Stimulated activated CD4-positive, alpha-beta T cell treated with anti-CD3 and anti-CD28 coated beads, TNF-alpha, amount 100 ng/mL, for 4 hours (primary cell): Measurements from ENCODE around the gene PLXDC1.

ENCODE experiments used
- DNase-seq, 3 experiments: peaks; one replicate each; pipeline ENCODE4 v3.0.0-alpha.2; 2020; ENCODE audit warnings: low read depth in 3 of 3

Gene PLXDC1

DNA sequence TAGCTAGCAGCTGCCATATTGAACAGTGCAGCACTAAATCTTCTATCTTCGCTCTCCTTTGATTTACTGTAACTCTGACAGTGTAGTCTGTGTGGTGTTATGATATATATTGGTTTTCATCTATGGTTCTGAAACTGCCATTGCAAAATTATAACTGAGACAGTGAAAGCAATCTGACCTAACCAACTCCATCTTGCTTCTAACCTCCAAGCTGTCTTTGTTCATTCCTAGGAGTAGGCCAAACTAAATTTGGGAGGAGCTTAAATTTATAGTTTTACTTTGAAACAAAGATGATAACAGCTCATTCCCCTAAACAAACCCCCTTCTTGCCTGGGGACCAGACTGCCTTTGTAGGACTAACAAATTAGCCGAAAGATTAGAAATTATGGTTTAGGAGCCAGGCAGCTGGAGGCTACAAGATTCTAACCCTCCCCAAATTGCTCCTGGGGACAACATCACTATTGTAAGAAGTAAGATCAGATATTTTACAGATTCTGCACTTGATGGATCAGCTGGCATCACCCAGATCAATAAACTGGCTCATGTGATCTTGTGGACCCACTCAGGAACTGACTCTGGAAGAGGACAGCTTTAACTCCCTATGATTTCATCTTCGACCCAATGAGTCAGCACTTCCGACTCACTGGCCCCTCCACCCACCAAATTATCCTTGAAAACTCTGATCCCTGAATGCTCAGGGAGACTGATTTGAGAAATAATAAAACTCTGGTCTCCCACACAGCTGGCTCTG lies 137.2 kb downstream of the PLXDC1 start:
- no peak for DNase-seq
